OCI-LY1 (cell line): ENCODE measurements around the gene PAGR1.

Experiments
- CTCF ChIP-seq: fragments of 200-600 bp; sonication (generic), shearing (Covaris generic); IDR thresholded peaks from 2 replicates; pipeline ENCODE4 v1.5.1; 2017; ENCODE audit warnings: mild to moderate bottlenecking, antibody characterized with exemption, low read length, moderate library complexity, mixed read lengths
- EZH2 ChIP-seq: fragments of 200-600 bp; sonication (generic), shearing (Covaris generic); IDR thresholded peaks from 2 replicates; pipeline ENCODE4 v1.8.0; 2017; ENCODE audit warnings: borderline replicate concordance, mixed run types, mild to moderate bottlenecking, antibody characterized with exemption, low read length, moderate library complexity, mixed read lengths

- no peak for TF ChIP-seq EZH2
- no peak for TF ChIP-seq CTCF
Observed at GRCh38 chr16:29784157-29784556, 31.8 kb upstream of the PAGR1 start.
